Stimulated activated CD4-positive, alpha-beta T cell treated with anti-CD3 and anti-CD28 coated beads, Interleukin-4, amount 100 ng/mL, for 1 hour (primary cell): ENCODE results near the gene BORA.
"Not testable (repeated sequence)": the region's sequence is repeated elsewhere in the genome, so short reads cannot be mapped to it uniquely, and the experiment has no call there.

Source experiments
- DNase-seq: peaks from one replicate; pipeline ENCODE4 v3.0.0-alpha.2; 2020

Gene BORA

DNA sequence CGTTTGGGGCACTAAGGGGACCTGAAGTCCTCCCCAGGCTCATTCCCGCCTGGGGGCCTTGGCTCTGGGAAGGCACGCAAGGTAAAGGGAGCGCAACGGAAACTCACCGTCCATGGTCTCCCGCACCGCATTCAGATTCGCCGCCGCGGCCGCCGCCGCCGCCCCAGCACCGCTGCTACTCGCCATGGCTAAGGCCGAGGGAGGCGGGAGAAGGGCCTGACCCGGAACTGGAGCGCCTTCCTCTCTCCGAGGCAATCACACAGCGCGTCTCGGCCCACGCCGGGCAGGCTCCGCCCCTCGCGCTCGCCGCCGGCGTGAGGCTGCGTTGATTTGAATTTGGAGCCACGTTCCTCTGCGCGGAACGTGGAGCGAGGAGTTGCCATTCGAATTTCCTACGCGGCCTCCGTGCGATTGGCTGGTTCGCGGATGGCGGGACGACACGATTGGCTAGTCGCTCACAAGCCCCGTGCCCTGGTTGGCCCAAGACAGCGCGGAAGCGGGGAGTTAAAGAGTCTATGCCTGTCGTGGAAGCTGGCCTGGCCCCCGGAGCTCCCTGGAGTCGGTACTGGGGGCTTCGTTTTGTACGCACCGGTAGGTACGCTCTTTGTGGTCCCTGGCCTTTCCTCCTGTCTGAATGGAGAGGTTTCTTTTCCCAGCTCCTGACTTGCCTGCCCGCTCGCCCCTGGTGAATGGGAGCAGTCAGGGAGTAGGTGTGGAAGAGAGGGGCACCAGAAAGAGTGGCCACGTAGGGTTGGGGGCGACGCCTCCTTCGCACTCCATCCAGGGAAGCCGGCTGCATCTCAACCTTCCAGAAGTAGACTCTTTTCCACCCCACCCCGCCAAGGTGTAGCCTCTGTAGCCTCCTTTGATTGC lies at the start of gene BORA, which contains the start of gene MZT1:
BORA (plus strand) TSS at position 507 of the 873 bp plus-strand sequence. CDS start 1,018 bp downstream, outside the sequence.
MZT1 (minus strand) TSS at position 213 of the 873 bp plus-strand sequence; CDS start at position 186, 27 bp downstream.
- peak; percentile 94 for DNase-seq

DNA sequence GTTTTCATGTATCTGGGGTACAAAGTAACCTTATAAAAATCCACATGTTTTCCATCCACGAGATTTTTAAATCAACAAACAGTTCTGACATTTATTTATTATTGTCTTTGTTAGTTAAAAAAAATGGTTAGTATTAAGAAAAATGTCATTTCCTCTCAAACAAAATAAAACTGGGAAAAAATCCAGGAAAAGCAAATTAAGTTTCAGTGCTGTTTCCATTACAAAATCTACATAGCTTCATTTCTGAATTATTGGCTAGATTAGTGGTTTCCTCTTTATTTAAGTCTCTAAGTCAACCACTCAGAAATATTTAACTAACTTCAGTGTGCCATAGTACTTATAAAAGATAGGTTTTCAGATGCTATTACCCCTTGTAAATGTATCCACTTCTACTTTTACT lies 49.4 kb upstream of the BORA start:
- no peak for DNase-seq

DNA sequence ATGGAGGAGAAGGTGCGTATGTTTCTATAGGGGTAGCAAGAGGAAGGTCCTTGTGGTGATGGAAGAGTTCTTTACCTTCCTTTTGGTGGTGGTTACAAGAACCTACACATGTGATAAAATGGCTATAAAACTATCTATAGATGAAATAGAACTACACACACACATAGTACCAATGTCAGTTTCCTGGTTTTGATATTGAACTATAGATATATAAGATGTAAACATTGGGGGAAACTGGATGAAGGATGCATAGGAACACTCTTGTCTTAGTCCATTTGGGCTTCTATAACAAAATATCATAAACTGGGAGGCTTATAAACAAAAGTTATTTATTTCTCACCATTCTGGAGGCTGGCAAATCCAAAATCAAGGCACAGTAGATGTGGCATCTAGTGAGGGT lies 47.4 kb upstream of the BORA start:
- no peak for DNase-seq

- DNase-seq, result no peak
These were observed 41.0 kb upstream of the BORA start for GRCh38 chr13:72686766-72687165.

DNA sequence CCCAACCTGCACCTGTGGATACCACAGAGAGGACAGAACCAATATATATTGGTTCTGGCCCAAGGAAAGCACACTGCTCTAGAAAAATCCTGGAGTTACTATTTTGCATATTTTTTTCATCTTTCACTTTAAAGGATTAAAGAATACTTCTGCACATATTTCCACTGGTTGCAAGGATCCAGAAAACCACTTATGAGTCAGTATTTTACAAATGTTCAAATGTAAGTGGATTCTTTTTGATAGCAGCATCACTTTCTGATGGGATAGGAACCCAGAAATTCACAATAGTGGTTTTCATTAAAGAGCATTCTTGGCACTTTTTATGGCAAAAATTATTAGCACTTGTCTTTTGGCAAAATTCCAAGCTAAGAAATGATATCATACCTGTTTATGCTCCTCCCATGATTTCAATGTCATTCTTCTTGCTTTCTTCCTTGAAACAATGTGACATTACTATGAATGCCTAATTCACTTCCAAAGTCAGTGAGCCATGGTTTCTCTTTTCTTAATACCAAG lies 38.5 kb upstream of the BORA start:
- DNase-seq, result no peak

DNA sequence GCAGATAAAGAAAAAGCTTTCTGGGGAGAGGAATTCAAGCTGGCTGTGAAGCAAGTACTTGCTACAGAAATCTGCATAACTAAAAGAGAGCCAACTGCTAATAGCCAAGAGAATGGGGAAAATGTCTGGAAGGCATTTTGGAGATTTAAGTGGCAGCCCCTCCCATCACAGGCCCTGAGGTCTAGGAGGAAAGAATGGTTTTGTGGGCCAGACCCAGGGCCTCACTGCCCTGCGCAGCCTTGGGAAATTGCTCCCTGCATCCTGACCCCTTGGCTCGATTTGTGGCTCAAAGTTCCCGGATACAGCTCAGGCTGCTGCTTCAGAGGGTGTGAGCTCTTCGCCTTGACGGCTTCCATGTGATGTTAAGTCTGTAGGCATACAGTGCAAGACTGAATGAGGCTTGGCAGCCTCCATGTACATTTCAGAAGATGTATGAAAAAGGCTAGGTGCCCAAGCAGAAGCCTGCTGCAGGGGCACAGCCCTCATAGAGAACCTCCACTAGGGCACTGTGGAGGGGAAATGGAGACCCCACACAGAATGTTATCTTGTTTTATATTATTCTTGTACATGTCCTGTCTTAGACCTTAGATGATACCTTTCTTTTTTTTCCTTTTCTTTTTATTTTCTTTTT lies 34.7 kb upstream of the BORA start:
- DNase-seq, result no peak

DNA sequence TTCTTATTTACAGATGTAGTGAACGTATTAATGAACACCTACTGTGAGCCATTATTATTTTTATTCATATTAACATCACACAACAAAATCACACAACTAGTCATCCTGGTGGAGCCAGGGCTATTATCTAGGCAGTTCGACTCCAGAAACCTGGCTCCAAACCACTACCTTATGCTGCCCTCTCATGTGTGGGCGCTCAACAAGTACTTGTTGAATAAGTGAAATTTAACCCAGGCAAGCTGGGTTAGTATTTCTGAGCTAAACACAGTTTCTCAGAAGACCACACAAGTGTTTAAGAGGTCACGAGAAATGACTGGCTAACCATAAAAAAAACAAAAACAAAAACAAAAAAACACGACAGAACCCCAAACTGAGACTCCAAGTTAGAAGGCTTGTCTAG lies 33.9 kb upstream of the BORA start:
- no peak for DNase-seq

DNA sequence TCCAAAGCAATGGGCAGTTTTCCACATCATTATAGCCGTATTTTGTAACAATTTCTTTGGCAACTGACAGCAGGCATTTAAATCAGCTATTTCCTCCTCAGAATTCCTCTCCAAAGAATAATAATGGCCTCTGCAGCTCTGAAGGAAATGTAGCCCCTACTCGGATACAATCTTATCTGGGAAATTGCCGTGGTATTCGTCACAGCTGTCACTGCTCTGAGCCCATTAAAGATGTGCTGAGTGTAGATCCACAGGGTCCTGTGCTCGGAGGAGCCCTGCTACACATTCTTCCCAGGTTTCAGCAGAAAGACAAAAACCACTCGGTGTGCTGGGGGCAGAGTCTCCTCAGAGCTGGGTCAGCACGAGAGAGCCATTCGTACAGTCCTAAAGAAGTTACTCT lies 33.4 kb upstream of the BORA start:
- no peak for DNase-seq

DNA sequence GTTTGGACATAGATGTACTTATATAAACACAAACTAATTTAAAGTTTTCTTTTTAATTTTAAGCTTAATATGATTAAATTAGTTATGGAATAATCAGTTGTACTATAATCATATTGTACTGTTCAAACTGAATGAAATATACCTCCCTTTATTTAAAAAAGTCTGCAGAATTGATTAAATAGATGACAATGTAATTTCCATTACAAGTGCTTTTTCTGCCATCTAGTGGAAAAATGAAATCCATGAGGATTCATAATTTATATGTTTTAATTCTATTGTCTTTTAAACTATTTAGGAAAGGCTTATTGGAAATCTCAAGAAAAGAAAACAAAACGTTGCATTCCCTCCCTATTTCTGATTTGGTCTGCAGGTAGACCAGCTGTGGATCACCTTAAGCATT lies 31.1 kb upstream of the BORA start:
- no peak for DNase-seq

DNA sequence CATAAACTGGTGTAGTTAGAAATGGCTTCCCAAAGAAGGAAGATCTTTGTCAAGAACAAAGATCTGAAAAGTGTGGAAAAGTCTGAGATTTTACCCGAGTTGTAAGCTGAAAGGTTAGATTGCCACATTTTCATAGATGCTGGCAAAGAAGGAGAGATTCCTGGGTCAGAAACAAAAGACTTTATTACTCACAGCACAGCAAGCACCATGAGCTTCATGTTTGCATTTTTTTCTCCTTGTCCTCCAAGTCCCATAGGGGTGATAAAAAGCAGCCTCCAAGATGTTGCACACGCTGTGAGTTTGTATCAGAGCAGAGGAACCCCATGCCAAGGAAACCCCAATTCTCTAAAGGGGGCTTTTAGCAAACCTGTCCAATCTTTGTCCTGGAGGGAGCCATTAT lies 29.6 kb upstream of the BORA start:
- no peak for DNase-seq

GRCh38 chr13:72700509-72700908 lies 27.2 kb upstream of the BORA start:
- DNase-seq, result no peak

DNA sequence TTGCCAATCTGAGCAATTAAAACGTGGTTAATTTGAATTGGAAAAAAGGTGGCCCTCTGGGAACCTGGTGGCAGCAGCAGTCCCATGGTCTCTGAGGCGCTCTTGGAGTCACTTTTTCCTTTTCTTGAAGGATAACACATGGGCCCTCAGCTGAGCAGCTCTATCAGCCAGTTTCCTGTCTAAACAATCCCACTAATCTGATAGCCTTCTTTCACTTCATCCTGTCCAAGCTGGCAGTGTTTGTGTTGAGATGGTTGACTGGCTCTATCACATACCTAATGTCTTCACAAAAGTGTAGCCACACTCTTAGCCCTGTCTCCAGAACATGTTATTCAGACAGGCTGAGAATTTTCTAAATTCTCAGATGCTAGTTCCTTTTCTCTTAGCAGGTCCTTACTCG lies 10.9 kb upstream of the BORA start:
- DNase-seq, result no peak

DNA sequence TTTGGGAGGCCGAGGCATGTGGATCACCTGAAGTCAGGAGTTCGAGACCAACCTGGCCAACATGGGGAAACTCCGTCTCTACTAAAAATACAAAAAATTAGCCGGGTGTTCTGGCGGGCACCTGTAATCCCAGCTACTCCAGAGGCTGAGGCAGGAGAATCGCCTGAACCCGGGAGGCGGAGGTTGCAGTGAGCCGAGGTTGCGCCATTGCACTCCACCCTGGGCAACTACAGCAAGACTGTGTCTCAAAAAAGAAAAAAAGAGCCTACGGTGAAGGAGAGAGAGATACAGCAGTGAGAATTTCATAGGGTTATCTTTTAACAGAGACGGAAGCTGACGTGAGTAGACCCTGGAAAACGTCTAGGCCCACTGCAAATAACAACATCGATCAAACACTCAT lies 1.5 kb upstream of the BORA start:
- DNase-seq, result not testable (repeated sequence)

GRCh38 chr13:72726726-72727416 lies 852 bp upstream of the BORA start:
- peak; percentile 44 for DNase-seq

GRCh38 chr13:72728290-72728605 lies 525 bp downstream of the BORA start:
- no peak for DNase-seq

DNA sequence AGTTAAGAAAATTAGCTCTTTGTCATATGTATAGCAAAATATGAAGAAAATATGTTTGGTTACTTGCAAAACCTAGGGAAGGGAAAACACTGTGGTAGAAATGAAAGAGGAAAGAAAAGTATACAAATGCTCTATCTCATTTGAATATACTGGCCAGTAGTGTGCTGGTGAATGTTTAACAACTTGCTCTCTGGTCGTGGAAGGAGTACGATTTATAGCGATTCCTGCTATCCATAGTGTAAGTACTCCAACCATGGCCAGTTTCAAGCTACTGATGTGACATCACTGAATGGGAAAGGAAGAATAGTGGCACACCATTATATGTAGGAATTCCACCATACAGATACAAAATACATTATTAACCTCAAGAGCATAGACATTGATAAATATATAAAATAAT lies 9.3 kb downstream of the BORA start:
- DNase-seq, result no peak

DNA sequence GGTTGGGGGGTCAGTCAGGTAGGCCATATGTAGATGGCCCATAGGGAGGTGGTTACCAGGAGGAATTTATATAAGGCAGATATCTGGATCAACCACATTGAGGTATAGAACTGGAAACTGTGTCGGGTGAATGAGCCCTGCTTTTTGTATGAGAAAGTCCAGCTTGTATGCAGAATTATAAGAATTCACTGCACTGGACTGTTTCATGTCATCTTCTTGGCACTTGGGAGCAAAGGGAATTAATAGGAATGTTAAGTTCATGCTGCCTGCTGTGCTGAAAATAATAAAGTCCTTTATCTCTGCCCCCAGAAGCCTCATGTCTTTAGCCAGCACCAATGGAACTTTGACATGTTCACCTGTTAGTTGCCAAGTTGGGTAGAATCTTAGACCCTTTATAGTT lies 12.3 kb downstream of the BORA start:
- no peak for DNase-seq

GRCh38 chr13:72745260-72745659 lies 17.5 kb downstream of the BORA start:
- no peak for DNase-seq

GRCh38 chr13:72751220-72751619 lies 23.5 kb downstream of the BORA start:
- DNase-seq, result no peak

- DNase-seq, result no peak
These were observed 26.4 kb downstream of the BORA start for GRCh38 chr13:72754111-72754510.

DNA sequence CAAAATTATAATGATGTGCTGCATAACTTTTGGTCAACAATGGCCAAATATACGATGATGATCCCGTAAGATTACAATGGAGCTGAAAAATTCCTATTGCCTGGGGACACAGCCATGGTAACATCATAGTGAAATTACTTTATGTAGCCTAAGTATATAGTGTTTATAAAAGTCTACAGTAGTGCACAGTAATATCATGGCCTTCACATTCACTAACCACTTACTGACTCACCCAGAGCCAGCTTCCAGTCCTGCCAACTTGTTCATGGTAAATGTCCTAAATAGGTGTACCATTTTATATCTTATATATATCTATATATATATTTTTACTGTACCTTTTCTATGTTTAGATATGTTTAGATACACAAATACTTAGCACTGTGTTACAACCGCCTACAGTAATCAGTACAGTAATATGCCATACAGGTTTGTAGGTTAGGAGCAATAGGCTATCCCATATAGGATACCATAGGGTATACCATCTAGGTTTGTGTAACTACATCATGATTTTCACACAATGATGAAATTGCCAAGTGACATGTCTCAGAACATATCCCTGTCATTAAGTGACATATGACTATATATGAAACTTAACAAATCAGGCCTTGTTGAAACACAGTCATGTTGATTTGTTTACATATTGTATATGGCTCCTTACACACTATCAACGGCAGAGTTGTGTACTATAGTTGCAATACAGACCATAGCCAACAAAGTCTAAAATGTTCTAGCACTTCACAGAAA lies 30.2 kb downstream of the BORA start:
- no peak for DNase-seq

DNA sequence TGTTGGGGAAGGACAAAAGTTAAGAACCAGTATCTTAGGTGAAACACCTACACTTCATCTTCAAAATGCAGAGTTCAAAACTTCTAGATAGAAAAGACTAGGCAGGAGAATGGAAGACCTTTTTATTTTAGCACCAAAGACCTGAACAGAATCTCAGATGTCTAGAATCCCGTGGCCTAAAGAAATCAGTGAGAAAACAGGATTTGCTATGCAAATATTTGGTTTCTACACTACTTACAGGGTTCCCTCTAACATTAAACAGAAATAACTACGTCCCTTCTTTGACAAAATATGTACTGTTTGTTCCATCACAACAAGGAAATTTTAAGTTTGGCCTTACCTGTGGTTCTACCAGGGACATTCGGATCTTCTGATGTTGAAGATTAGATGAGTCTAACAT lies 32.5 kb downstream of the BORA start:
- DNase-seq, result no peak

- DNase-seq, result no peak
These were observed 35.7 kb downstream of the BORA start for GRCh38 chr13:72763411-72763810.
